Progenitor cell of endocrine pancreas (in vitro differentiated cells): ENCODE results near the gene BICDL2. TPM values are rescaled to one million over a fixed set of nuclear protein-coding genes. Genes with fewer than 3 reads are reported as not detected.

ENCODE experiments used
- DNase-seq: peaks from one replicate; pipeline ENCODE4 v3.0.0; 2021; ENCODE audit warnings: low spot score; ENCODE audit not compliant: unreplicated experiment
- H3K27ac Mint-ChIP-seq: 2 replicates; pipeline ENCODE4 v1.8.0; 2021; ENCODE audit warnings: mild to moderate bottlenecking, moderate library complexity, mixed read lengths
- H3K27me3 Mint-ChIP-seq: 2 replicates; pipeline ENCODE4 v1.8.0; 2021; ENCODE audit warnings: mixed read lengths
- H3K36me3 Mint-ChIP-seq: 2 replicates; pipeline ENCODE4 v1.8.0; 2022; ENCODE audit warnings: mixed read lengths; ENCODE audit not compliant: insufficient read depth
- H3K4me1 Mint-ChIP-seq: 2 replicates; pipeline ENCODE4 v1.8.0; 2021; ENCODE audit warnings: low read depth, mixed read lengths
- H3K4me3 Mint-ChIP-seq: 2 replicates; pipeline ENCODE4 v1.8.0; 2021; ENCODE audit warnings: low read depth, mild to moderate bottlenecking, moderate library complexity, mixed read lengths
- H3K9me3 Mint-ChIP-seq: 2 replicates; pipeline ENCODE4 v1.8.0; 2021; ENCODE audit warnings: low read depth, mixed read lengths
- CTCF ChIP-seq: fragments of 200-600 bp; sonication (generic); IDR thresholded peaks from one replicate; pipeline ENCODE4 v1.5.0; 2021; ENCODE audit warnings: antibody characterized with exemption, mild to moderate bottlenecking; ENCODE audit not compliant: unreplicated experiment
- total RNA-seq: library from RNA; stranded (reverse); gene quantifications from 2 replicates; pipeline ENCODE4 v1.2.1, GENCODE V29; 2021

BICDL2 gene
- total RNA-seq, 1 donor from 2014 or later, result 10.4 TPM

GRCh38 chr16:3007059-3007956 lies 29.4 kb downstream of the BICDL2 start:
- Mint-ChIP-seq H3K27me3 (no peaks in the 10 kb centered on the region), H3K9me3 (no peaks in the 10 kb centered on the region), H3K4me3 (peak overlapping the region; percentile 59), H3K4me1 (peaks cover 43% of the 10 kb centered on the region), H3K27ac (peak overlapping the region; percentile 97), H3K36me3 (no peaks in the 10 kb centered on the region)
- TF ChIP-seq CTCF, result no peak
- DNase-seq, result no peak

- no peaks in the 10 kb centered on the region for H3K9me3 Mint-ChIP-seq
- peaks cover 36% of the 10 kb centered on the region for H3K4me1 Mint-ChIP-seq
- no peaks in the 10 kb centered on the region for H3K27me3 Mint-ChIP-seq
- peak overlapping the region; percentile 83 for H3K4me3 Mint-ChIP-seq
- H3K27ac Mint-ChIP-seq, result peak overlapping the region; percentile 98
- DNase-seq, result no peak
- no peak for TF ChIP-seq CTCF
- peaks cover 1% of the 10 kb centered on the region for H3K36me3 Mint-ChIP-seq
Observed at GRCh38 chr16:3004781-3005284, 31.9 kb downstream of the BICDL2 start.

GRCh38 chr16:3004319-3004718 lies 32.4 kb downstream of the BICDL2 start:
- H3K9me3 Mint-ChIP-seq, result no peaks in the 10 kb centered on the region
- peak overlapping the region; percentile 83 for H3K4me3 Mint-ChIP-seq
- TF ChIP-seq CTCF, result no peak
- peaks cover 1% of the 10 kb centered on the region for H3K36me3 Mint-ChIP-seq
- H3K4me1 Mint-ChIP-seq, result peaks cover 32% of the 10 kb centered on the region
- H3K27ac Mint-ChIP-seq, result no peak overlapping the region
- no peak for DNase-seq
- H3K27me3 Mint-ChIP-seq, result no peaks in the 10 kb centered on the region

- Mint-ChIP-seq H3K9me3 (no peaks in the 10 kb centered on the region), H3K27me3 (no peaks in the 10 kb centered on the region), H3K27ac (peak overlapping the region; percentile 74), H3K4me3 (peak overlapping the region; percentile 67), H3K36me3 (peaks cover 1% of the 10 kb centered on the region), H3K4me1 (peaks cover 28% of the 10 kb centered on the region)
- peak; percentile 95 for DNase-seq
- peak; percentile 49 for TF ChIP-seq CTCF
Observed at GRCh38 chr16:3003582-3004270, 33.0 kb downstream of the BICDL2 start.

- Mint-ChIP-seq H3K27me3 (no peaks in the 10 kb centered on the region), H3K4me1 (peaks cover 4% of the 10 kb centered on the region), H3K9me3 (no peaks in the 10 kb centered on the region), H3K27ac (no peak overlapping the region), H3K4me3 (no peak overlapping the region), H3K36me3 (peaks cover 1% of the 10 kb centered on the region)
- DNase-seq, result no peak
- TF ChIP-seq CTCF, result no peak
Observed at GRCh38 chr16:3001316-3001715, 35.4 kb downstream of the BICDL2 start.
